B cell (primary cell): Measurements from ENCODE around the gene SMLR1.

Source experiments
- CTCF ChIP-seq: fragments of 200-600 bp; IDR thresholded peaks from one replicate; pipeline ENCODE4 v1.8.0; 2022; ENCODE audit warnings: antibody characterized with exemption, mild to moderate bottlenecking
- EZH2 ChIP-seq: IDR thresholded peaks from 2 replicates; pipeline ENCODE4 v1.6.1; 2012; ENCODE audit warnings: borderline replicate concordance, low read depth, mild to moderate bottlenecking, moderate library complexity, low read length; ENCODE audit not compliant: insufficient read depth, poor library complexity, severe bottlenecking

- TF ChIP-seq CTCF: no peak
- no peak for TF ChIP-seq EZH2
Observed at GRCh38 chr6:130834482-130835251, 7.5 kb downstream of the SMLR1 start.
